Measurements from ENCODE around the gene AP5S1.
A peak's percentile ranks its signal among the peaks of the same experiment; 100 is the strongest.

AP5S1 gene

GRCh38 chr20:3820048-3820900 lies at the start of gene AP5S1:
Gene AP5S1, plus strand, starts transcription at chr20:3820547. Its CDS starts 1,571 bp downstream, at chr20:3822118.
- peak; percentile 59 for FAIRE-seq
- peak; percentile 92 for DNase-seq (ENCODE audit: low spot score)

GRCh38 chr20:3771552-3772058 lies 48.7 kb upstream of the AP5S1 start:
- no peak for DNase-seq (ENCODE audit: low spot score)

GRCh38 chr20:3775457-3776108 lies 44.8 kb upstream of the AP5S1 start:
- FAIRE-seq = no peak
- DNase-seq (ENCODE audit: low spot score) = no peak

More at GRCh38 chr20:3771552-3772058, 48.7 kb upstream of the AP5S1 start:
- no peak for FAIRE-seq

- no peak for DNase-seq (ENCODE audit: low spot score)
- no peak for FAIRE-seq
Measured at GRCh38 chr20:3777381-3777715, 43.0 kb upstream of the AP5S1 start.

- no peak for FAIRE-seq
- DNase-seq (ENCODE audit: low spot score) = no peak
Measured at GRCh38 chr20:3777716-3778629, 42.4 kb upstream of the AP5S1 start.

GRCh38 chr20:3778976-3779375 lies 41.4 kb upstream of the AP5S1 start:
- DNase-seq (ENCODE audit: low spot score) (no peak), FAIRE-seq (no peak)

GRCh38 chr20:3781153-3781910 lies 39.0 kb upstream of the AP5S1 start, which contains the start of gene SPEF1:
Gene SPEF1, minus strand, starts transcription at chr20:3781448. Its CDS starts 161 bp downstream, at chr20:3781287.
- FAIRE-seq (no peak), DNase-seq (ENCODE audit: low spot score) (peak; percentile 92)

GRCh38 chr20:3782597-3782996 lies 37.8 kb upstream of the AP5S1 start:
- no peak for FAIRE-seq
- no peak for DNase-seq (ENCODE audit: low spot score)

GRCh38 chr20:3783068-3783489 lies 37.3 kb upstream of the AP5S1 start:
- DNase-seq (ENCODE audit: low spot score) = no peak
- peak; percentile 46 for FAIRE-seq

GRCh38 chr20:3783511-3784195 lies 36.7 kb upstream of the AP5S1 start:
- no peak for DNase-seq (ENCODE audit: low spot score)
- no peak for FAIRE-seq

- no peak for DNase-seq (ENCODE audit: low spot score)
- no peak for FAIRE-seq
Measured at GRCh38 chr20:3784216-3784853, 36.0 kb upstream of the AP5S1 start.

- DNase-seq (ENCODE audit: low spot score) (no peak), FAIRE-seq (peak; percentile 13)
Measured at GRCh38 chr20:3784863-3785239, 35.5 kb upstream of the AP5S1 start.

GRCh38 chr20:3785240-3786125 lies 34.9 kb upstream of the AP5S1 start:
- FAIRE-seq = no peak
- DNase-seq (ENCODE audit: low spot score) = peak; percentile 20

GRCh38 chr20:3786126-3786484 lies 34.2 kb upstream of the AP5S1 start:
- FAIRE-seq = peak; percentile 88
- peak; percentile 33 for DNase-seq (ENCODE audit: low spot score)

GRCh38 chr20:3786665-3787323 lies 33.6 kb upstream of the AP5S1 start, which contains the start of gene CENPB:
Gene CENPB, minus strand, starts transcription at chr20:3786740. Its CDS starts 257 bp downstream, at chr20:3786483.
- FAIRE-seq (peak; percentile 88), DNase-seq (ENCODE audit: low spot score) (peak; percentile 93)

GRCh38 chr20:3787324-3788014 lies 32.9 kb upstream of the AP5S1 start:
- DNase-seq (ENCODE audit: low spot score) = no peak
- no peak for FAIRE-seq

GRCh38 chr20:3788685-3789155 lies 31.6 kb upstream of the AP5S1 start:
- DNase-seq (ENCODE audit: low spot score) (no peak), FAIRE-seq (no peak)
